HG03066 (cell line): ENCODE results near the gene ZNF202.

Experiments used
- ATAC-seq: cut with Tn5 transposase; IDR thresholded peaks from one replicate; pipeline ENCODE4 v1.9.1; 2021; ENCODE audit warnings: low read depth; ENCODE audit not compliant: unreplicated experiment

Gene ZNF202

DNA sequence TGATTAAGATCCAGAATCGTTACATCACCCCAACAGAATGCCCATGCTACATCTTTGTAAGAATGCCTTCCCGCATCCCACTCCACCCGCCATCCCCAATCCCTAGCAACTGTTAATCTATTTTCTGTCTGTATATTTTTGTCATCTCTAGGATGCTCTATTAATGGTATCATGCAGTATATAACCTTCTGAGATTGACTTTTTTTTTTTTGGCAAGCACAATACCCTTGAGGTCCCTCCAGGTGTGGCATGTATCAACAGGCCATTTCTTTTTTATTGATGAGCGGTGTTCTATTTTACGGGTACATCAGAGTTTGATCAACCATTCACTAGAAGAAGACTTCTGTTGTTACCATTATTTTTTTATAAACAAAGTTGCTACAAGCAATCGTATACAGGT is 56.9 kb downstream of the ZNF202 start:
- ATAC-seq = no peak

DNA sequence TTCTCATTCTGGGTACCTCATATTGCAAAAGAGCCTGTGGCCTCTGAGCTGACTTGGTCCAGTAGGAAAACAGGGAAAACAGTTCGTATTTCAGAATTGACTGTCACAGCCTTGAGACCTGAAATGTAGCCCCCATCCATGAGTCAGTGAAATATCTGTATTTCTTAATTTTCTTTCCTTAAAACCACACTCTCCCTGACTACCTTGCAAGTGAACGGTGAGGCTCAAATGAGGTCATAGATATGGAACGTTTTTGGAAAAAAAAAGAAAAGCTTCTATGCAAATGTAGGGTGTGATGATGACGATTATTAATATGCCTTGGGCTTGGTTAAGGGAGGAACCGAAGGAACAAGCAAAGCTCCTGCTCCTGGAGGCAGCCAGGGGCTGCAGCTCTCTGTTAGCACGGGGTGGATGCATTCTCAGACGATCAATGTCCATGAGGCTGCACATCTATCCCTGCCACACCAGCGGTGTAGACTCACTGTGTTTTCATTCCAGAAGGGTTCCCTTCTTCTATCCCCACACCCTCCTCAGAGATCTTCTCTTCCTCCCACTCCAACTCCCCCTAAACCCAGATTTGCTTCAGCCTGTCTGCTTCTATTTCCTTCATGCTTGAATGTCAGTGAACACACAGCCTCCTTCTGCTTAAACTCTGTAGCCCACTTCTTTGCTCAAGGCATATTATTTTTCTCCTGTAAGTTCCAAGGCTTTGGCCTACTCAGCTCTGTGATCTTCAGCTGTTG is 57.9 kb downstream of the ZNF202 start:
- no peak for ATAC-seq

DNA sequence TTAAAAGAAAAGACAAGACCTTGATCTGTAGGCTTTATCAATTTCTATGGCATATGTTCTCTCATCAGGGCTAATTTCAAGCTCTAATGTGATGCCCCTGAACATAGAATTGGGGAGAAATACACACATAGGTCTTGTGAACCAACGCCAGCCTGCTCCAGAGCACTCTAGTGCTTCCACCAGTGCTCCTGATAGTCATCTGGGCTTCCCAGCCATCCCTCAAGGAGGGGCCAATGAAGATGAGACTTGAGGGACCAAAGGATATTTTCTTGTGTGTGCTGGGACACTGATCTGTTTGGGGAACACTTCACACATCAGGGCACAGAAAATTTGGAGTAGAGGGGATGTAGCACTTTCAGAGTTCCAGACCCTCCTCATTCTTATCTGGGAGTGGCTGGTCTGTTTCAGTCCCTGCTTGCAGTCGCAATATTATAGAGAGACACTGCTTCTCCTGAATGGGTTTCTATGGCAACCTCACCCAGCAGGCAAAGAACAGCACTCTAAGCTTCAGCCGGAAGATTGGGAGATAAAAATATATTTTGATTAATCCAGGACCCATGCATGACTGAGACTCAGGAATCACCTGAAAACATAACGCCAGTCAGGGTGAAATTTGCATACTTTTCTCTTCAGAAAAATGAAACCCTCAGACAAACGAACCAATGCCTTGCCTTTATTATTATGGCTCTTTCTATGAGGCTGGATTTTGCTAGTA is 58.6 kb downstream of the ZNF202 start:
- ATAC-seq = no peak

DNA sequence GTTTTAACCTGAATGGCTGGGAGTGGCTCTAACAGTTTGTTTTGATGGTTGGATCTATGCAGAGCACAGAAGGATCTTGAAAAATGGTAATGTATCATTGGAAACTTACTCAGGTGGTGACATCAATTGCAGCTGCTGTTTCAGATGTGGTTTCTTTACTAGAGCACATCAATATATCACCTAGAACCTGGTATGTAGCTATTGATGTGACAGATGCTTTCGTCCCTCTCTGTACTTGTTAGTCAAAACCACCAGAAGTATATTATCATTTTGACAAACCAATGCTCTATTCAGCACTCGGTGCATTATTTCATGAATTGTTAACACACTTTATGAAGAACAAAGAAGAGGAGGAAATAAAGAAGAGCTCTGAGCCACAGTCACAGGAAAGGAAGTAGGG is 60.4 kb downstream of the ZNF202 start:
- no peak for ATAC-seq

DNA sequence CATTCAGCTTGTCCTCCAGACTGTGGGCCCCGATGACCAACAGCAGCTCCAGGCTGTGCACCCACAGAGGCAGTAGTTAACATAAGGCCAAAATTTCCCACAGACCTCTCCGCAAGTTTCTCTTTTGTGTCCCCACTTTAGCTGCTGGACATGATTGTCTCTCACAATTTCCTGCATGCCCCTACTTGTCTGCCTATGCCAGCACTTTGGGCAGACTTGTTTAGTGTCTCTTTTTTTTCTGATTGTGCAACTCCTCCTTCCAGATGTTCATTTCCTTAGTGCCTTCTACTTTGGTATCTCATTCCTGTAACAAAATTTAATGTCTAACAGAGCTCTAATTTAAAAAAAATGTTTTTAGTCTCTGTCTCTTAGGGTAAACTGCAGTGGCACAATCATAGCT is 63.2 kb downstream of the ZNF202 start:
- no peak for ATAC-seq

DNA sequence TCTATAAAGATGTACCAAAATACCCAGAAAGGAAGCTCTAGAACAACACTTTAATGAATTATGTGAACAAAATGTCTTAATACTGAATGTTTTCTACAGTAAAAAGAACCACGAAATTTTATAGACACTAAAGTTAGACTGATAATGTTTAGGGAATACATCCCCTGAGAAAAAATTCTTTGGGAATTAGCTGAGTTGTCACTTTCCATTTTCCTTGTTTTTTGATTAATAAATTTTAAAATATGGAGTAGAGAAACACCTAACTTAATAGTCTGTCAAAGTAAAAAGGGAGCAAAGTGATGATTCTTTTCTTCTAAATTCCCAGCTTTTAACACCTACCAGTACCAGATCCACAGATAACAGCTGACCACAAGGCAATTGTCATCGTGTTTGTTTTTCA is 64.0 kb downstream of the ZNF202 start:
- no peak for ATAC-seq

DNA sequence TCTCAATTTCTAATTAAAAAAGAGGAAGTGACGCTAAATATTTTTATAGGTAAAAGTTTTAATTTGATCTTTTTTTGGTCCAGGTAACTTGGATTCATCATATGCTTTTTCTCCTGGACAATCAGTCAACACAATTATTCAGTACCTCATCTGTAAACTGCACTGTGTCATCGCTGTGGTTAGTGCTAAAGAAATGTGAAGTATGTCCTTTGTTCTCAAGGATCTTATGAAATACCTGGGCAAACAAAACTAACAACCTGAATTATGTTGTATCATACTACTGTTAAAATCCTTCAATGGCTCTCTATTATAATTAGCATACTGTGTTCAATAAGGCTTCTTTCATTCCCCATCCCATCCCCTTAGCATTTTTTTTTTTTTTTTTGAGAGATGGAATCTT is 67.2 kb downstream of the ZNF202 start:
- no peak for ATAC-seq
